VCaP (cell line): Measurements from ENCODE around the gene GIMAP8.
"Not testable (repeated sequence)": the region's sequence is repeated elsewhere in the genome, so short reads cannot be mapped to it uniquely, and the experiment has no call there.

Experiments
- H3K27ac ChIP-seq: fragments of 450-650 bp; 2 replicates; pipeline ENCODE4 v1.5.1; 2017
- CTCF ChIP-seq: fragments of 450-650 bp; conservative IDR thresholded peaks from 2 replicates; pipeline ENCODE4 v1.5.1; 2017; ENCODE audit warnings: mild to moderate bottlenecking, moderate library complexity

Gene GIMAP8

DNA sequence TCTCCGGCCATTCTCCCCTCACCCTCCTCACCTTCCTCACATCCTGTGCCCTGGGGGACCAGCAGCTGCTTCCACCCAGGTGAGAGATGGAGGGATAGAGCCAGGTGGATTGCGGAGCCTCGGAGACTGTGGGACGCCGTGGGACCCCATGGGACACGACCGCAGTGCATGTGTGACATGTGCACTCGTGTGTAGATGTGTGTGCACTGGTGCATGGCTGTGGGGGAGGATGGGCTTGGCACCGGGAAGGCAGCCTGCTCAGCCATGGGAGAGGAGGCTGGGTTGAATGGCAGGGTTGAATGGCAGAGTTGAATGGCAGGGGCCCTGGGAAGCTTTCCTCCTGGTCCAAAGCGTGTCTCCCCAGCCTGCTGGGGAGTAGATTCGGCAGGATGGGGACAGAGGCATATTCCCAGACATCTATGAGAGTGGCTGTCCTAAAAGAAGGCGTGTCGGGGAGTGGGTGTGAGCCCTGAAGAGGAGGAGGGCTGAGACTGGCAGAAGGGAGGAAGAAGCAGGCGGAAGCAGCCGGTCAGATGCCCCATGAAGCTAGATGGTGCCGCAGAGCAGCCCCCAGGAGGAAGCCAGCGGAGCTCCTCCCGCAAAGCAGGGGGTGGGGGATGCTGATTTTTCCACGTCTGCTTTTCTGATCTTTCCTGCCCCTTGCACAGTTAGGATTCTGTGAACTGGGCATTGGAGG lies 815 bp downstream of the GIMAP8 start:
- TF ChIP-seq CTCF, result no peak
- no peak overlapping the region for H3K27ac ChIP-seq

DNA sequence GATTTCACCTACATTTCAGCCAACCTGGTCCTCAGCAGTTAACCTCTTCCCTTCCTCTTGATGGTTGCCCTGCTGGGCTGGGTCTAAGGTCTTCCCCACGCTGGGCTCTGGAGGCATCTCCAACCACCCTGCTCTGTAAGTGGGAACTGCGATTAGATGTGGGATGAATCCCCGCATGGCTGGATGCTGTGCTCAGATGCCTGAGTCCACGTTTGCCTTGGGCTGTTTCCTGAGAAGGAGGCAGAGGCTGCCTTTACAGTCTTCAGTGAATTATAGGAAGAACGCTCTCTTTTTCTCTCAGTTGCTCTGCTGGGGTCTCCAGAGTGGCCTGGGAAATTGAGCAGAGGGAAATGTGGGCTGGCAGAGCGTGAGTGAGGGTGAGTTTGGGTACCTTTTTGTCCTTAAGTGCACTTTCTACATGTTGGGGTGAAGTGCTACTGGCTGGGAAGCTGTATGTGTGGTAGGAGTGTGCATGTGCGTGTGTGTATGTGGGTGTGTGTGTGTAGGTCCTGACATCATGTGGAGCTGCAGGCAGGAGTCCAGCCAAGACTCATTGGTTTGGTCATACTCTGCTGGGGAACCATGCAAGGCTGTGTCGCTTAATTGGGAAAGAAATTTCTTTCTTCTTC lies 1.5 kb downstream of the GIMAP8 start:
- no peak overlapping the region for H3K27ac ChIP-seq
- TF ChIP-seq CTCF, result no peak

GRCh38 chr7:150453181-150453580 lies 2.8 kb downstream of the GIMAP8 start:
- TF ChIP-seq CTCF, result no peak

GRCh38 chr7:150453892-150454291 lies 3.5 kb downstream of the GIMAP8 start:
- H3K27ac ChIP-seq, result no peak overlapping the region
- no peak for TF ChIP-seq CTCF

More at GRCh38 chr7:150453181-150453580, 2.8 kb downstream of the GIMAP8 start:
- H3K27ac ChIP-seq, result no peak overlapping the region

DNA sequence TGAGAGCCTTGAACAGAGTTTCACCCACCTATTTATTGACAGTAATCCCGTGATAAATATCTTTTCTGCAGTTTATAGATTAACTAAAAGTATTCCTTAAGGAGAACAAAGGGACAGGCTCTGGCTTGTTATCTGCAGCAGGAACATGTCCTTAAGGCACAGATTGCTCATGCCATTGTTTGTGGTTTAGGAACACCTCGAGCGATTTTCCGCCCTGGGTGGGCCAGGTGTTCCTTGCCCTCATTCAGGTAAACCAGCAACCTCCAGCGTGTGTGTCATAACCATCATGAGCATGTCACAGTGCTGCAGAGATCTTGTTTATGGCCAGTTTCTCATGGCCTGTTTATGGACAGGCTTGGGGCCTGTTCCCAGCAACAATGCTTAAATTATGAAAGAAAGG lies 6.6 kb downstream of the GIMAP8 start:
- H3K27ac ChIP-seq, result not testable (repeated sequence)

DNA sequence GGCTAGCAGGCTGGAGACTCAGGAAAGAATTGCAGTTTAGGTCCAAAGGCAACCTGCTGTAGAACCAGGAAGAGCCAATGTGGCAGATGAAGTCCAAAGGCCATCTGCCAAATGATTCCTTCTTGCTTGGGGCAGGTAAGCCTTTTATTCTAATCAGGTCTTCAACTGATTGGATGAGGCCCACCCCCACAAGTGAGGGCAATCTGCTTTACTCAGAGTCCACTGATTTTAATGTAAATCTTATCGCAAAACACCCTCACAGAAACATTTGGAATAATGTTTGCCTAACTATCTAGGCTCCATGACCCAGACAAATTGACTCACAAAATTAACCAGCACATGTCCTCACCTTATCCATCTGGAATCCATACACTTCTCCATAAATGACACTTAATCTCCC lies 7.8 kb downstream of the GIMAP8 start:
- no peak for TF ChIP-seq CTCF
- H3K27ac ChIP-seq, result no peak overlapping the region

- TF ChIP-seq CTCF, result no peak
- no peak overlapping the region for H3K27ac ChIP-seq
These were observed 8.3 kb downstream of the GIMAP8 start for GRCh38 chr7:150458756-150459155.

DNA sequence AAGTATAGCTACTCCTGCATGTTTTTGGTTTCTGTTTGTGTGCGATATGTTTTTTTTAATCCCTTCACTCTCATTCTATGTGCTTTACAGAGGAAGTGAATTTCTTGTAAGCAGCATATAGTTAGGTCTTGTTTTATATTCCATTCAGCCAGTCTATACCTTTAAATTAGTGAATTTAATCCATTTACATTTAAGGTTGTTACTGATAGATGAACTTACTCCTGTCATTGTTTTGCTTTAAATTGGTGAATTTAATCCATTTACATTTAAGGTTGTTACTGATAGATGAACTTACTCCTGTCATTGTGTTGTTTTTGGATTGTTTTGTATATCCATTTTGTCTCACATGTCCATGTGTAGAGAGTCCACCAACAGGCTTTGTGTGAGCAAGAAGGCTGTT lies 11.1 kb downstream of the GIMAP8 start:
- no peak for TF ChIP-seq CTCF
- H3K27ac ChIP-seq, result no peak overlapping the region
